Measurements from ENCODE around the gene FGFRL1.

GRCh38 chr4:1041147-1041935 is 29.9 kb downstream of the FGFRL1 start:
- TF ChIP-seq, protein P1, sequence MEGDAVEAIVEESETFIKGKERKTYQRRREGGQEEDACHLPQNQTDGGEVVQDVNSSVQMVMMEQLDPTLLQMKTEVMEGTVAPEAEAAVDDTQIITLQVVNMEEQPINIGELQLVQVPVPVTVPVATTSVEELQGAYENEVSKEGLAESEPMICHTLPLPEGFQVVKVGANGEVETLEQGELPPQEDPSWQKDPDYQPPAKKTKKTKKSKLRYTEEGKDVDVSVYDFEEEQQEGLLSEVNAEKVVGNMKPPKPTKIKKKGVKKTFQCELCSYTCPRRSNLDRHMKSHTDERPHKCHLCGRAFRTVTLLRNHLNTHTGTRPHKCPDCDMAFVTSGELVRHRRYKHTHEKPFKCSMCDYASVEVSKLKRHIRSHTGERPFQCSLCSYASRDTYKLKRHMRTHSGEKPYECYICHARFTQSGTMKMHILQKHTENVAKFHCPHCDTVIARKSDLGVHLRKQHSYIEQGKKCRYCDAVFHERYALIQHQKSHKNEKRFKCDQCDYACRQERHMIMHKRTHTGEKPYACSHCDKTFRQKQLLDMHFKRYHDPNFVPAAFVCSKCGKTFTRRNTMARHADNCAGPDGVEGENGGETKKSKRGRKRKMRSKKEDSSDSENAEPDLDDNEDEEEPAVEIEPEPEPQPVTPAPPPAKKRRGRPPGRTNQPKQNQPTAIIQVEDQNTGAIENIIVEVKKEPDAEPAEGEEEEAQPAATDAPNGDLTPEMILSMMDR (IDR thresholded peaks at IDR 0.05; ENCODE audit: poor library complexity, severe bottlenecking) = no peak
- no peak for TF ChIP-seq REST (IDR thresholded peaks at IDR 0.05; ENCODE audit: borderline replicate concordance)
- no peak for TF ChIP-seq EP300 (conservative IDR thresholded peaks at IDR 0.05; ENCODE audit: poor library complexity, severe bottlenecking)
- no peak for TF ChIP-seq EZH2 (IDR thresholded peaks at IDR 0.05; ENCODE audit: borderline replicate concordance, insufficient read depth, low read length, poor library complexity, severe bottlenecking)
- TF ChIP-seq POLR2AphosphoS5 (IDR thresholded peaks at IDR 0.05) = no peak
- TF ChIP-seq TAF1 (IDR thresholded peaks at IDR 0.05; ENCODE audit: low read depth) = no peak
- TF ChIP-seq RAD21 (conservative IDR thresholded peaks at IDR 0.05) = no peak
- no peak for TF ChIP-seq MXI1 (conservative IDR thresholded peaks at IDR 0.05; ENCODE audit: poor library complexity, severe bottlenecking)

Data from neural cell (in vitro differentiated cells).